HG03575 (cell line): ENCODE results near the gene ZNF793.

Source experiments
- ATAC-seq: cut with Tn5 transposase; IDR thresholded peaks from one replicate; pipeline ENCODE4 v1.9.1; 2021; ENCODE audit not compliant: unreplicated experiment, insufficient number of reproducible peaks, low FRiP score; ENCODE audit errors: extremely low read depth

Gene ZNF793

DNA sequence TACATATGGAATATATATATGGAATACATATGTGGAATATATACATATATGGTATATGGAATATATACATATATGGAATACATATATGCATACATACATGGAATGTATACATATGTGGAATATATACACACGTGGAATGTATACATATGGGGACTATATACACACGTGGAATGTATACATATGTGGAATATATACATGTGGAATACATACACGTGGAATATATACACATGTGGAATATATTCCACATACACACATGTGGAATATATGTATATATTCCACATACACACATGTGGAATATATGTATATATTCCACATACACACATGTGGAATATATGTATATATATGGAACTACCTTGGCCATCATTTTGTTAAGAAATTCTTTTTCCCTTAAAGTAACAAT, 56.8 kb downstream of the ZNF793 start:
- ATAC-seq, result no peak

- no peak for ATAC-seq
Measured at GRCh38 chr19:37564624-37565369, 58.1 kb downstream of the ZNF793 start.

- ATAC-seq, result no peak
Measured at GRCh38 chr19:37565370-37565669, 58.6 kb downstream of the ZNF793 start.

- ATAC-seq, result no peak
Measured at GRCh38 chr19:37572203-37572602, 65.5 kb downstream of the ZNF793 start.

DNA sequence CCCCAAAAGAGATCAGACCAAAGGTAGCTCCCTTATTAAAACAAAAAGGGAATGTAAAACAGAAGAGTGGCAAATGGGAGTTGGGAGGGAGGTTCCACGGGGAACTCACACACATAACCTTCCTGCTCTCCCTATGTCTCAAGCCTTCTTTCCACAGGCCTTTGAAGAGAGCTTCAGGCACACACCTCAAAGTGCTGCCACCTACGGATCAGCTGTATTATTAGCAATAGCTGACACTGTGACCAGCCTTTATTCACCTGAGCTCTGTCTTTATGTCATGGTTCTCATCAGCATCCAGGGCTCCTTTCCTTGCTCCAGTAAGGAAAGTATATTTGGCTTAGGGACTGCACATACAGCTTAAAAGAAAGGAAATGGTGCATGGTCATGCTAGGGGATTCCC, 76.6 kb downstream of the ZNF793 start:
- no peak for ATAC-seq
